ENCODE results near the gene PRDM16. TPM values are rescaled to one million over a fixed set of nuclear protein-coding genes. Genes with fewer than 3 reads are reported as not detected.

The PRDM16 gene
- polyA plus RNA-seq, 1 donor (not counting 4 experiments of a cell fraction or from before 2014, with no cell fraction given): 0.05 TPM

DNA sequence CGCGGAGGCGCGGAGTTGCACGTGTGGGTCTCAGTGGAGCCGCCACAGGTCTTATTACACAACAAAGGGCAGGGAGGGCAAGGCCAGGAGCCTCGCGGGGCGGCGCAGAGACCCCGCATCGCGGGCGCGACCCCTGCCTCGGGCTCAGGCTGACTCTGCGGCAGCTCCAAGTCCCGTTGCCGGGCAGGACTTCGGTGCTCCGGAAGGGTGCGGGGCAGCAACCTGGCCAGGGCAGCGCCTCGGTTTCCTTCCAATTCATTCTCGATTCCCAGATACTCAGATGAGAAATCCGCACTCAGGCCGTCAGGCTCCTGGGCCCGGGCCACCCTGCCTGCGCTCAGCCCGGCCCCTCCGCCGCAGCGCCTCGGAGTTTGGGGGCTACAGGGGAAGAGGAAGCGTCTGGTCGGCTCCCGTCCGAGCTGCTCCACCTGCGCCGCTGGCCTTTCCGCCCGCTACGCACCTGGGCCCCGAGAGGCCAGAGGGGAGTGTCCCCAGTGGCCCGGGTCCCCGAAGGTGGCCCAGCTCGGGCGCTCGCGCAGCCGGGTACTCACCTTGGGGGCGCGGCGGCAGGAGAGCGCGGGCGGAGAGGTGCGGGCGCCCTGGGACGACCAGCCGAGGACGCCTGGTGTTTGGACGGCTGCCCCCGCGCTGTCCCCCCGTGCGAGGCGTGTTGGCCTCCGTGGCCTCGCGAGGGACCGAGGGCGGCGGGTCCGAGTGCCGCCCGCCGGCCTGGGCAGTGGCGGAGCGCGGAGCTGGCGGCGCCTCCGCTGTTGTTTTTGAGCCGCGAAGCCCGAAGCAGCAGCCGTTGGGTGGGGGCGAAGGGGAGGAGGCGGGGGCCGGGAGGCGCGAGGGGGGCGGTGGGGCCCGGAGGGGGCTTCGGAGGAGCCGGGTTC is 1.1 kb upstream of the PRDM16 start:
- Histone ChIP-seq H3K27ac (ENCODE audit: control insufficient read depth, insufficient read depth, low read length) (no peak overlapping the region), H3K9ac (ENCODE audit: control insufficient read depth, extremely low read depth, insufficient read depth, low read length) (no peak overlapping the region), H3K9me3 (ENCODE audit: control insufficient read depth, low read depth, low read length) (peaks cover 4% of the 10 kb centered on the region), H3K27me3 (ENCODE audit: control insufficient read depth, extremely low read depth, insufficient read depth, low read length) (peaks cover 92% of the 10 kb centered on the region), H4K20me1 (ENCODE audit: control insufficient read depth, extremely low read depth, insufficient read depth, low read length) (no peaks in the 10 kb centered on the region), H3K36me3 (ENCODE audit: control insufficient read depth in 2 of 2, extremely low read depth in 1 of 2, insufficient read depth in 2 of 2, low read length in 2 of 2) (no peaks in the 10 kb centered on the region), H3K79me2 (ENCODE audit: control insufficient read depth, insufficient read depth, low read length) (no peaks in the 10 kb centered on the region), H3K4me2 (ENCODE audit: control insufficient read depth, extremely low read depth, insufficient read depth, low read depth, low read length) (no peak overlapping the region), H3K4me3 (ENCODE audit: control insufficient read depth in 2 of 3, extremely low read depth in 1 of 3, insufficient read depth in 2 of 3, low read depth in 1 of 3, low read length in 3 of 3) (no peak overlapping the region), H2AFZ (ENCODE audit: control insufficient read depth, low read length) (no peak overlapping the region), H3K4me1 (ENCODE audit: control insufficient read depth, extremely low read depth, insufficient read depth, low read length) (no peaks in the 10 kb centered on the region), H3K9me1 (ENCODE audit: control insufficient read depth, extremely low read depth, insufficient read depth, low read length) (no peaks in the 10 kb centered on the region)
- DNase-seq (ENCODE audit: low read depth, low spot score): no peak
- dilution Hi-C loops (cut with MboI; ENCODE audit: extremely low pct_ligation_motif_present, low sequenced_read_pairs): no loop called here
- TF ChIP-seq EZH2 (IDR thresholded peaks at IDR 0.05; ENCODE audit: low read length): peak; percentile 94
- TF ChIP-seq, protein P1, sequence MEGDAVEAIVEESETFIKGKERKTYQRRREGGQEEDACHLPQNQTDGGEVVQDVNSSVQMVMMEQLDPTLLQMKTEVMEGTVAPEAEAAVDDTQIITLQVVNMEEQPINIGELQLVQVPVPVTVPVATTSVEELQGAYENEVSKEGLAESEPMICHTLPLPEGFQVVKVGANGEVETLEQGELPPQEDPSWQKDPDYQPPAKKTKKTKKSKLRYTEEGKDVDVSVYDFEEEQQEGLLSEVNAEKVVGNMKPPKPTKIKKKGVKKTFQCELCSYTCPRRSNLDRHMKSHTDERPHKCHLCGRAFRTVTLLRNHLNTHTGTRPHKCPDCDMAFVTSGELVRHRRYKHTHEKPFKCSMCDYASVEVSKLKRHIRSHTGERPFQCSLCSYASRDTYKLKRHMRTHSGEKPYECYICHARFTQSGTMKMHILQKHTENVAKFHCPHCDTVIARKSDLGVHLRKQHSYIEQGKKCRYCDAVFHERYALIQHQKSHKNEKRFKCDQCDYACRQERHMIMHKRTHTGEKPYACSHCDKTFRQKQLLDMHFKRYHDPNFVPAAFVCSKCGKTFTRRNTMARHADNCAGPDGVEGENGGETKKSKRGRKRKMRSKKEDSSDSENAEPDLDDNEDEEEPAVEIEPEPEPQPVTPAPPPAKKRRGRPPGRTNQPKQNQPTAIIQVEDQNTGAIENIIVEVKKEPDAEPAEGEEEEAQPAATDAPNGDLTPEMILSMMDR (optimal IDR thresholded peaks at IDR 0.05 in 1 of 3, IDR thresholded peaks at IDR 0.05 in 1 of 3, conservative IDR thresholded peaks at IDR 0.05 in 1 of 3; ENCODE audit: extremely low read depth in 1 of 3, insufficient read depth in 2 of 3, low read length in 3 of 3): no peak
- FAIRE-seq: no peak

- Histone ChIP-seq H3K27me3 (ENCODE audit: control insufficient read depth, extremely low read depth, insufficient read depth, low read length) (peaks cover 92% of the 10 kb centered on the region), H3K4me3 (ENCODE audit: control insufficient read depth in 2 of 3, extremely low read depth in 1 of 3, insufficient read depth in 2 of 3, low read depth in 1 of 3, low read length in 3 of 3) (peak overlapping the region; percentile 13 to 67 (median 21)), H2AFZ (ENCODE audit: control insufficient read depth, low read length) (no peak overlapping the region), H3K4me1 (ENCODE audit: control insufficient read depth, extremely low read depth, insufficient read depth, low read length) (no peaks in the 10 kb centered on the region), H3K9me1 (ENCODE audit: control insufficient read depth, extremely low read depth, insufficient read depth, low read length) (no peaks in the 10 kb centered on the region), H3K27ac (ENCODE audit: control insufficient read depth, insufficient read depth, low read length) (no peak overlapping the region), H4K20me1 (ENCODE audit: control insufficient read depth, extremely low read depth, insufficient read depth, low read length) (no peaks in the 10 kb centered on the region), H3K4me2 (ENCODE audit: control insufficient read depth, extremely low read depth, insufficient read depth, low read depth, low read length) (peak overlapping the region; percentile 62), H3K79me2 (ENCODE audit: control insufficient read depth, insufficient read depth, low read length) (no peaks in the 10 kb centered on the region), H3K9ac (ENCODE audit: control insufficient read depth, extremely low read depth, insufficient read depth, low read length) (no peak overlapping the region), H3K9me3 (ENCODE audit: control insufficient read depth, low read depth, low read length) (peaks cover 4% of the 10 kb centered on the region), H3K36me3 (ENCODE audit: control insufficient read depth in 2 of 2, extremely low read depth in 1 of 2, insufficient read depth in 2 of 2, low read length in 2 of 2) (no peaks in the 10 kb centered on the region)
- FAIRE-seq (no peak), DNase-seq (ENCODE audit: low read depth, low spot score) (no peak)
- dilution Hi-C loops (cut with MboI; ENCODE audit: extremely low pct_ligation_motif_present, low sequenced_read_pairs): no loop called here
- TF ChIP-seq, protein P1 (optimal IDR thresholded peaks at IDR 0.05 in 1 of 3, IDR thresholded peaks at IDR 0.05 in 1 of 3, conservative IDR thresholded peaks at IDR 0.05 in 1 of 3; ENCODE audit: extremely low read depth in 1 of 3, insufficient read depth in 2 of 3, low read length in 3 of 3): no peak
- TF ChIP-seq EZH2 (IDR thresholded peaks at IDR 0.05; ENCODE audit: low read length): peak; percentile 76
Observed at GRCh38 chr1:3069491-3070308, 697 bp downstream of the PRDM16 start.
